Neural crest cell (in vitro differentiated cells): Measurements from ENCODE around the gene ESR1. TPM values are rescaled to one million over a fixed set of nuclear protein-coding genes. Genes with fewer than 3 reads are reported as not detected.

ENCODE experiments used
- DNase-seq: peaks from one replicate; pipeline ENCODE4 v3.0.0; 2021; ENCODE audit warnings: low read depth, mixed read lengths, low spot score
- H3K27ac Mint-ChIP-seq: one replicate; pipeline ENCODE4 v1.8.0; 2021; ENCODE audit warnings: mild to moderate bottlenecking, mixed read lengths; ENCODE audit not compliant: unreplicated experiment
- H3K27me3 Mint-ChIP-seq: 2 replicates; pipeline ENCODE4 v1.8.0; 2021; ENCODE audit warnings: low read depth, mild to moderate bottlenecking, mixed read lengths
- H3K36me3 Mint-ChIP-seq: 2 replicates; pipeline ENCODE4 v1.8.0; 2021; ENCODE audit warnings: low read depth, mild to moderate bottlenecking, mixed read lengths
- H3K4me1 Mint-ChIP-seq: 2 replicates; pipeline ENCODE4 v1.8.0; 2021; ENCODE audit warnings: mixed read lengths
- H3K4me3 Mint-ChIP-seq: one replicate; pipeline ENCODE4 v1.8.0; 2021; ENCODE audit warnings: mild to moderate bottlenecking, mixed read lengths
- H3K9me3 Mint-ChIP-seq: 2 replicates; pipeline ENCODE4 v1.8.0; 2021; ENCODE audit warnings: mixed read lengths
- total RNA-seq: library from RNA; stranded (reverse); gene quantifications from 2 replicates; pipeline ENCODE4 v1.2.1, GENCODE V29; 2021
- TF ChIP-seq, protein P1 (sequence below): fragments of 200-600 bp; sonication (generic); conservative IDR thresholded peaks from 2 replicates; pipeline ENCODE4 v1.5.0; 2021; ENCODE audit warnings: antibody characterized with exemption, mild to moderate bottlenecking

The ESR1 gene
- total RNA-seq, 1 donor from 2014 or later, result not detected

GRCh38 chr6:152078804-152079203, 271.3 kb downstream of the ESR1 start:
- no peak overlapping the region for H3K27ac Mint-ChIP-seq
- peaks cover 9% of the 10 kb centered on the region for H3K9me3 Mint-ChIP-seq
- TF ChIP-seq, protein P1, sequence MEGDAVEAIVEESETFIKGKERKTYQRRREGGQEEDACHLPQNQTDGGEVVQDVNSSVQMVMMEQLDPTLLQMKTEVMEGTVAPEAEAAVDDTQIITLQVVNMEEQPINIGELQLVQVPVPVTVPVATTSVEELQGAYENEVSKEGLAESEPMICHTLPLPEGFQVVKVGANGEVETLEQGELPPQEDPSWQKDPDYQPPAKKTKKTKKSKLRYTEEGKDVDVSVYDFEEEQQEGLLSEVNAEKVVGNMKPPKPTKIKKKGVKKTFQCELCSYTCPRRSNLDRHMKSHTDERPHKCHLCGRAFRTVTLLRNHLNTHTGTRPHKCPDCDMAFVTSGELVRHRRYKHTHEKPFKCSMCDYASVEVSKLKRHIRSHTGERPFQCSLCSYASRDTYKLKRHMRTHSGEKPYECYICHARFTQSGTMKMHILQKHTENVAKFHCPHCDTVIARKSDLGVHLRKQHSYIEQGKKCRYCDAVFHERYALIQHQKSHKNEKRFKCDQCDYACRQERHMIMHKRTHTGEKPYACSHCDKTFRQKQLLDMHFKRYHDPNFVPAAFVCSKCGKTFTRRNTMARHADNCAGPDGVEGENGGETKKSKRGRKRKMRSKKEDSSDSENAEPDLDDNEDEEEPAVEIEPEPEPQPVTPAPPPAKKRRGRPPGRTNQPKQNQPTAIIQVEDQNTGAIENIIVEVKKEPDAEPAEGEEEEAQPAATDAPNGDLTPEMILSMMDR, result no peak
- H3K27me3 Mint-ChIP-seq, result peaks cover 11% of the 10 kb centered on the region
- no peaks in the 10 kb centered on the region for H3K4me1 Mint-ChIP-seq
- peaks cover 5% of the 10 kb centered on the region for H3K36me3 Mint-ChIP-seq
- no peak overlapping the region for H3K4me3 Mint-ChIP-seq
- DNase-seq, result no peak

- peaks cover 6% of the 10 kb centered on the region for H3K27me3 Mint-ChIP-seq
- TF ChIP-seq, protein P1, result no peak
- no peak overlapping the region for H3K27ac Mint-ChIP-seq
- no peak overlapping the region for H3K4me3 Mint-ChIP-seq
- H3K36me3 Mint-ChIP-seq, result no peaks in the 10 kb centered on the region
- peaks cover 3% of the 10 kb centered on the region for H3K9me3 Mint-ChIP-seq
- no peaks in the 10 kb centered on the region for H3K4me1 Mint-ChIP-seq
- DNase-seq, result no peak
Measured at GRCh38 chr6:152085451-152085921, 278.0 kb downstream of the ESR1 start.

DNA sequence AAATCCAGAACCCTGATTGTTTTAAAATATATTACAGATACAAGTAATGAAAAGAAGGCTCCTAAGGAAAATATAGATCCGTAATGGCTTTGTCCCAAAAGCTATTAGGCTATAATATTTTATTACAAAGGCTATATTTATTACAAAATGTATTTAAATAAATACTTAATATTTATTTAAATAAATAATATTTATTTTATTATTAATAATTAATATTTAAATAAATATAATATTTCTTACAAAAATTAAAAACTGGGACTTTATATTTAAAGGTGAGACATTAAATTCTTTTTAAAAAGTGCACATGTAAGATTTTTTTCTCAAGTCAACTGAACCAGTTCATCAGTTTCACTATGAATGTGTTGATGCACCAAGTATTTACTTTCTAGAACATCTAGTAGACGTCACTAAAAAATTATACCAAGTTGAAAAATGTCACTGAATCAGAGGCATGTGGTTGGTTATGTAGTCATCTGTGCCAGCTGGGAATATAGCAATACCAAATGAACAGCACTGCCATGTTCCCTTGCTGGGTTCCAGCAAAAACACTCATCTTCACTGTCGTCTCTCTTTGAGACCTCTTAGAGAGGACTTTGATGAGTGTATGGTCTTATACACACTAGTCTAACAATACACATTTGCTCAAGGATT, 278.9 kb downstream of the ESR1 start:
- no peak overlapping the region for H3K4me3 Mint-ChIP-seq
- H3K27me3 Mint-ChIP-seq, result no peaks in the 10 kb centered on the region
- H3K27ac Mint-ChIP-seq, result no peak overlapping the region
- H3K36me3 Mint-ChIP-seq, result no peaks in the 10 kb centered on the region
- peaks cover 3% of the 10 kb centered on the region for H3K9me3 Mint-ChIP-seq
- no peak for DNase-seq
- H3K4me1 Mint-ChIP-seq, result no peaks in the 10 kb centered on the region
- TF ChIP-seq, protein P1, result no peak

- DNase-seq, result no peak
- Mint-ChIP-seq H3K27ac (no peak overlapping the region), H3K9me3 (peaks cover 3% of the 10 kb centered on the region), H3K4me3 (no peak overlapping the region), H3K4me1 (no peaks in the 10 kb centered on the region), H3K36me3 (no peaks in the 10 kb centered on the region), H3K27me3 (no peaks in the 10 kb centered on the region)
- TF ChIP-seq, protein P1, result no peak
Measured at GRCh38 chr6:152087096-152087495, 279.6 kb downstream of the ESR1 start.

- no peaks in the 10 kb centered on the region for H3K27me3 Mint-ChIP-seq
- DNase-seq, result no peak
- H3K4me3 Mint-ChIP-seq, result no peak overlapping the region
- H3K36me3 Mint-ChIP-seq, result no peaks in the 10 kb centered on the region
- TF ChIP-seq, protein P1, result no peak
- no peaks in the 10 kb centered on the region for H3K9me3 Mint-ChIP-seq
- H3K27ac Mint-ChIP-seq, result no peak overlapping the region
- H3K4me1 Mint-ChIP-seq, result no peaks in the 10 kb centered on the region
Measured at GRCh38 chr6:152087701-152088100, 280.2 kb downstream of the ESR1 start.
